WI38 (cell line): Measurements from ENCODE around the gene WIPF3.

Experiments used
- H3K4me3 ChIP-seq: 2 replicates; pipeline ENCODE4 v1.5.1; 2011; ENCODE audit warnings: low read depth, mild to moderate bottlenecking, control low read depth, low read length
- CTCF ChIP-seq: IDR thresholded peaks from 2 replicates; pipeline ENCODE4 v1.5.1; 2012; ENCODE audit warnings: low read depth, mild to moderate bottlenecking, control low read depth, low read length

Gene WIPF3

GRCh38 chr7:29906200-29907022 is 100.1 kb downstream of the WIPF3 start:
- H3K4me3 ChIP-seq, result no peak overlapping the region
- TF ChIP-seq CTCF, result no peak

- TF ChIP-seq CTCF, result no peak
- H3K4me3 ChIP-seq, result no peak overlapping the region
Observed at GRCh38 chr7:29914180-29914579, 107.9 kb downstream of the WIPF3 start.

- no peak overlapping the region for H3K4me3 ChIP-seq
- TF ChIP-seq CTCF, result no peak
Observed at GRCh38 chr7:29915481-29916215, 109.3 kb downstream of the WIPF3 start.

- TF ChIP-seq CTCF, result no peak
- H3K4me3 ChIP-seq, result no peak overlapping the region
Observed at GRCh38 chr7:29917641-29918040, 111.3 kb downstream of the WIPF3 start.

GRCh38 chr7:29918850-29919249 is 112.5 kb downstream of the WIPF3 start:
- TF ChIP-seq CTCF, result no peak

GRCh38 chr7:29919790-29920189 is 113.5 kb downstream of the WIPF3 start:
- no peak for TF ChIP-seq CTCF
- no peak overlapping the region for H3K4me3 ChIP-seq

More at GRCh38 chr7:29918850-29919249, 112.5 kb downstream of the WIPF3 start:
- H3K4me3 ChIP-seq, result no peak overlapping the region

GRCh38 chr7:29920491-29920890 is 114.2 kb downstream of the WIPF3 start:
- no peak overlapping the region for H3K4me3 ChIP-seq
- no peak for TF ChIP-seq CTCF
